ENCODE results near the gene DCLRE1C. TPM values are rescaled to one million over a fixed set of nuclear protein-coding genes. Genes with fewer than 3 reads are reported as not detected.

DCLRE1C gene
- total and polyA plus RNA-seq, 2 of the 8 experiments (the other 6 are each of a cell fraction or from before 2014, with no cell fraction given): 0.77 to 7.4 TPM

GRCh38 chr10:14958872-14959220 is 5.0 kb upstream of the DCLRE1C start (continued):
- TF ChIP-seq MAFK (IDR thresholded peaks at IDR 0.05; ENCODE audit: low read depth, low read length): no peak
- TF ChIP-seq SIRT6 (IDR thresholded peaks at IDR 0.05; ENCODE audit: low read length): no peak

Data from H1 (cell line).